Mucosa of stomach (tissue), 1 donor: ENCODE results near the gene ZBTB20.
A peak's percentile ranks its signal among the peaks of the same experiment; 100 is the strongest.

Experiments used
- H3K27me3 ChIP-seq: one replicate; pipeline ENCODE4 v1.7.0; 2013; ENCODE audit warnings: mild to moderate bottlenecking, low read length; ENCODE audit not compliant: control insufficient read depth, insufficient read depth
- H3K36me3 ChIP-seq: one replicate; pipeline ENCODE4 v1.7.0; 2013; ENCODE audit warnings: low read length; ENCODE audit not compliant: control insufficient read depth, insufficient read depth
- H3K4me1 ChIP-seq: one replicate; pipeline ENCODE4 v1.7.0; 2013; ENCODE audit warnings: mild to moderate bottlenecking, low read length; ENCODE audit not compliant: control insufficient read depth, insufficient read depth
- H3K4me3 ChIP-seq: one replicate; pipeline ENCODE4 v1.7.0; 2013; ENCODE audit warnings: low read length
- H3K9ac ChIP-seq: one replicate; pipeline ENCODE4 v1.7.0; 2013; ENCODE audit warnings: mild to moderate bottlenecking, low read length, moderate library complexity
- H3K9me3 ChIP-seq: one replicate; pipeline ENCODE4 v1.7.0; 2013; ENCODE audit warnings: mild to moderate bottlenecking, low read length, moderate library complexity; ENCODE audit not compliant: control insufficient read depth
- donor health status: Pancreatic carcinoma.

Gene ZBTB20

GRCh38 chr3:114645392-114645791 is 501.7 kb downstream of the ZBTB20 start:
- H3K36me3 ChIP-seq: no peaks in the 10 kb centered on the region
- peaks cover 5% of the 10 kb centered on the region for H3K4me1 ChIP-seq
- H3K9me3 ChIP-seq: no peaks in the 10 kb centered on the region
- H3K9ac ChIP-seq: no peak overlapping the region
- H3K27me3 ChIP-seq: no peaks in the 10 kb centered on the region
- no peak overlapping the region for H3K4me3 ChIP-seq

GRCh38 chr3:114644367-114644766 is 502.7 kb downstream of the ZBTB20 start:
- H3K27me3 ChIP-seq: no peaks in the 10 kb centered on the region

GRCh38 chr3:114642951-114643741 is 503.9 kb downstream of the ZBTB20 start:
- Histone ChIP-seq H3K4me1 (peaks cover 5% of the 10 kb centered on the region), H3K9me3 (no peaks in the 10 kb centered on the region), H3K9ac (no peak overlapping the region), H3K27me3 (no peaks in the 10 kb centered on the region), H3K4me3 (no peak overlapping the region), H3K36me3 (no peaks in the 10 kb centered on the region)

More at GRCh38 chr3:114644367-114644766, 502.7 kb downstream of the ZBTB20 start:
- H3K4me1 ChIP-seq: peaks cover 5% of the 10 kb centered on the region
- H3K9me3 ChIP-seq: no peaks in the 10 kb centered on the region
- H3K36me3 ChIP-seq: no peaks in the 10 kb centered on the region
- no peak overlapping the region for H3K9ac ChIP-seq
- H3K4me3 ChIP-seq: no peak overlapping the region

GRCh38 chr3:114640126-114640525 is 507.0 kb downstream of the ZBTB20 start:
- Histone ChIP-seq H3K4me1 (peaks cover 5% of the 10 kb centered on the region), H3K36me3 (no peaks in the 10 kb centered on the region)

GRCh38 chr3:114639171-114639570 is 507.9 kb downstream of the ZBTB20 start:
- Histone ChIP-seq H3K4me3 (no peak overlapping the region), H3K9me3 (no peaks in the 10 kb centered on the region), H3K4me1 (peaks cover 5% of the 10 kb centered on the region), H3K36me3 (no peaks in the 10 kb centered on the region), H3K27me3 (no peaks in the 10 kb centered on the region), H3K9ac (no peak overlapping the region)

More at GRCh38 chr3:114640126-114640525, 507.0 kb downstream of the ZBTB20 start:
- H3K27me3 ChIP-seq: no peaks in the 10 kb centered on the region
- H3K9ac ChIP-seq: no peak overlapping the region
- no peaks in the 10 kb centered on the region for H3K9me3 ChIP-seq
- no peak overlapping the region for H3K4me3 ChIP-seq

- Histone ChIP-seq H3K9ac (no peak overlapping the region), H3K36me3 (no peaks in the 10 kb centered on the region), H3K9me3 (no peaks in the 10 kb centered on the region), H3K4me1 (no peaks in the 10 kb centered on the region), H3K27me3 (no peaks in the 10 kb centered on the region), H3K4me3 (no peak overlapping the region)
Measured at GRCh38 chr3:114635878-114636277, 511.2 kb downstream of the ZBTB20 start.

- no peaks in the 10 kb centered on the region for H3K4me1 ChIP-seq
- no peaks in the 10 kb centered on the region for H3K36me3 ChIP-seq
- no peak overlapping the region for H3K4me3 ChIP-seq
- no peak overlapping the region for H3K9ac ChIP-seq
- no peaks in the 10 kb centered on the region for H3K9me3 ChIP-seq
- H3K27me3 ChIP-seq: no peaks in the 10 kb centered on the region
Measured at GRCh38 chr3:114634635-114635034, 512.5 kb downstream of the ZBTB20 start.

GRCh38 chr3:114632757-114633424 is 514.2 kb downstream of the ZBTB20 start:
- Histone ChIP-seq H3K27me3 (no peaks in the 10 kb centered on the region), H3K4me1 (no peaks in the 10 kb centered on the region), H3K4me3 (no peak overlapping the region), H3K9ac (no peak overlapping the region), H3K36me3 (no peaks in the 10 kb centered on the region), H3K9me3 (no peaks in the 10 kb centered on the region)

GRCh38 chr3:114627770-114628169 is 519.3 kb downstream of the ZBTB20 start:
- H3K9me3 ChIP-seq: no peaks in the 10 kb centered on the region
- no peaks in the 10 kb centered on the region for H3K36me3 ChIP-seq
- no peak overlapping the region for H3K9ac ChIP-seq
- H3K4me3 ChIP-seq: no peak overlapping the region
- peaks cover 5% of the 10 kb centered on the region for H3K4me1 ChIP-seq
- H3K27me3 ChIP-seq: no peaks in the 10 kb centered on the region

- H3K9ac ChIP-seq: no peak overlapping the region
- H3K36me3 ChIP-seq: no peaks in the 10 kb centered on the region
- no peaks in the 10 kb centered on the region for H3K27me3 ChIP-seq
- no peaks in the 10 kb centered on the region for H3K9me3 ChIP-seq
- peaks cover 5% of the 10 kb centered on the region for H3K4me1 ChIP-seq
- H3K4me3 ChIP-seq: no peak overlapping the region
Measured at GRCh38 chr3:114626751-114627150, 520.3 kb downstream of the ZBTB20 start.

- H3K27me3 ChIP-seq: no peaks in the 10 kb centered on the region
- H3K4me3 ChIP-seq: no peak overlapping the region
- H3K9ac ChIP-seq: peak overlapping the region; percentile 67
- peaks cover 5% of the 10 kb centered on the region for H3K4me1 ChIP-seq
- no peaks in the 10 kb centered on the region for H3K36me3 ChIP-seq
- no peaks in the 10 kb centered on the region for H3K9me3 ChIP-seq
Measured at GRCh38 chr3:114624571-114625181, 522.4 kb downstream of the ZBTB20 start.

GRCh38 chr3:114624047-114624445 is 523.0 kb downstream of the ZBTB20 start:
- Histone ChIP-seq H3K4me1 (peaks cover 5% of the 10 kb centered on the region), H3K9me3 (no peaks in the 10 kb centered on the region), H3K36me3 (no peaks in the 10 kb centered on the region), H3K27me3 (no peaks in the 10 kb centered on the region), H3K9ac (peak overlapping the region; percentile 67), H3K4me3 (no peak overlapping the region)
